ENCODE results near the gene COL4A1. TPM values are rescaled to one million over a fixed set of nuclear protein-coding genes. Genes with fewer than 3 reads are reported as not detected.
A peak's percentile ranks its signal among the peaks of the same experiment; 100 is the strongest.

Gene COL4A1
- total RNA-seq, 1 donor from 2014 or later: 2,489 TPM

- DNase-seq (ENCODE audit: low read depth) (peak; percentile 49), FAIRE-seq (peak; percentile 76)
- peaks cover 46% of the 10 kb centered on the region for H3K4me1 ChIP-seq (ENCODE audit: insufficient read depth, low read length)
- H4K20me1 ChIP-seq (ENCODE audit: insufficient read depth, low read length): peaks cover 83% of the 10 kb centered on the region
- H3K27ac ChIP-seq (ENCODE audit: low read depth, low read length): peak overlapping the region; percentile 68
- H2AFZ ChIP-seq (ENCODE audit: low read depth, low read length): no peak overlapping the region
- Mint-ChIP-seq H3K4me1 (ENCODE audit: low read depth, unreplicated experiment) (peaks cover 69% of the 10 kb centered on the region), H3K9me3 (ENCODE audit: unreplicated experiment) (peaks cover 2% of the 10 kb centered on the region), H3K27ac (ENCODE audit: unreplicated experiment) (no peak overlapping the region), H3K36me3 (ENCODE audit: low read depth, unreplicated experiment) (peaks cover 28% of the 10 kb centered on the region), H3K4me3 (ENCODE audit: unreplicated experiment) (no peak overlapping the region), H3K27me3 (ENCODE audit: low read depth, unreplicated experiment) (no peaks in the 10 kb centered on the region)
- peaks cover 86% of the 10 kb centered on the region for H3K79me2 ChIP-seq (ENCODE audit: insufficient read depth, low read length)
- no peaks in the 10 kb centered on the region for H3K9me3 ChIP-seq (ENCODE audit: insufficient read depth, low read depth, low read length)
- H3K4me3 ChIP-seq (ENCODE audit: insufficient read depth, low read depth, low read length): peak overlapping the region; percentile 40
- no peak for TF ChIP-seq EZH2 (IDR thresholded peaks at IDR 0.05; ENCODE audit: insufficient read depth, low read length)
- TF ChIP-seq CTCF (IDR thresholded peaks at IDR 0.05; ENCODE audit: insufficient read depth, low read depth, low read length): no peak
- H3K9ac ChIP-seq (ENCODE audit: low read length): no peak overlapping the region
- no peaks in the 10 kb centered on the region for H3K36me3 ChIP-seq (ENCODE audit: insufficient read depth, low read length)
- no peaks in the 10 kb centered on the region for H3K27me3 ChIP-seq (ENCODE audit: insufficient read depth, low read length)
- peak overlapping the region; percentile 71 for H3K4me2 ChIP-seq (ENCODE audit: low read length)
These were observed 47.9 kb downstream of the COL4A1 start for GRCh38 chr13:110258876-110259631.

GRCh38 chr13:110257408-110257807 lies 49.5 kb downstream of the COL4A1 start:
- H3K4me3 ChIP-seq (ENCODE audit: insufficient read depth, low read depth, low read length): no peak overlapping the region
- no peak overlapping the region for H3K27ac ChIP-seq (ENCODE audit: low read depth, low read length)
- no peak overlapping the region for H2AFZ ChIP-seq (ENCODE audit: low read depth, low read length)
- peaks cover 2% of the 10 kb centered on the region for H3K9me3 Mint-ChIP-seq (ENCODE audit: unreplicated experiment)
- no peak overlapping the region for H3K27ac Mint-ChIP-seq (ENCODE audit: unreplicated experiment)
- FAIRE-seq (no peak), DNase-seq (ENCODE audit: low read depth) (no peak)
- H3K9me3 ChIP-seq (ENCODE audit: insufficient read depth, low read depth, low read length): no peaks in the 10 kb centered on the region
- H3K9ac ChIP-seq (ENCODE audit: low read length): no peak overlapping the region
- peaks cover 41% of the 10 kb centered on the region for H3K4me1 ChIP-seq (ENCODE audit: insufficient read depth, low read length)
- no peak overlapping the region for H3K4me2 ChIP-seq (ENCODE audit: low read length)
- no peaks in the 10 kb centered on the region for H3K27me3 Mint-ChIP-seq (ENCODE audit: low read depth, unreplicated experiment)
- H4K20me1 ChIP-seq (ENCODE audit: insufficient read depth, low read length): peaks cover 71% of the 10 kb centered on the region
- H3K36me3 Mint-ChIP-seq (ENCODE audit: low read depth, unreplicated experiment): peaks cover 22% of the 10 kb centered on the region
- H3K4me1 Mint-ChIP-seq (ENCODE audit: low read depth, unreplicated experiment): peaks cover 61% of the 10 kb centered on the region
- peaks cover 69% of the 10 kb centered on the region for H3K79me2 ChIP-seq (ENCODE audit: insufficient read depth, low read length)
- no peaks in the 10 kb centered on the region for H3K36me3 ChIP-seq (ENCODE audit: insufficient read depth, low read length)
- no peaks in the 10 kb centered on the region for H3K27me3 ChIP-seq (ENCODE audit: insufficient read depth, low read length)
- TF ChIP-seq CTCF (IDR thresholded peaks at IDR 0.05; ENCODE audit: insufficient read depth, low read depth, low read length): no peak
- TF ChIP-seq EZH2 (IDR thresholded peaks at IDR 0.05; ENCODE audit: insufficient read depth, low read length): no peak
- H3K4me3 Mint-ChIP-seq (ENCODE audit: unreplicated experiment): no peak overlapping the region
